Activated T-cell treated with anti-CD3 and anti-CD28 coated beads for 1 hour (primary cell): ENCODE measurements around the gene PHKB.

Source experiments
- DNase-seq: peaks from one replicate; pipeline ENCODE4 v3.0.0-alpha.2; 2020; ENCODE audit warnings: low read depth

The PHKB gene

GRCh38 chr16:47731252-47731651 lies 270.1 kb downstream of the PHKB start:
- no peak for DNase-seq

- DNase-seq, result no peak
Observed at GRCh38 chr16:47732122-47732521, 271.0 kb downstream of the PHKB start.

GRCh38 chr16:47732523-47733111 lies 271.5 kb downstream of the PHKB start:
- no peak for DNase-seq

- no peak for DNase-seq
Observed at GRCh38 chr16:47734081-47734857, 273.1 kb downstream of the PHKB start.

GRCh38 chr16:47734987-47735594 lies 274.0 kb downstream of the PHKB start:
- no peak for DNase-seq

GRCh38 chr16:47750371-47750770 lies 289.2 kb downstream of the PHKB start:
- DNase-seq, result no peak
